BE2C (cell line): Measurements from ENCODE around the gene EHBP1.
A peak's percentile ranks its signal among the peaks of the same experiment; 100 is the strongest.

Experiments used
- DNase-seq: peaks from one replicate; pipeline ENCODE4 v3.0.0-alpha.2; 2020
- H3K27me3 ChIP-seq: fragments of 250-450 bp; sonication (Bioruptor Pico); 2 replicates; pipeline ENCODE4 v1.5.1; 2020; ENCODE audit warnings: mild to moderate bottlenecking
- H3K36me3 ChIP-seq: fragments of 250-450 bp; sonication (Bioruptor Pico); 2 replicates; pipeline ENCODE4 v1.5.1; 2020; ENCODE audit warnings: mild to moderate bottlenecking
- H3K4me1 ChIP-seq: fragments of 250-450 bp; sonication (Bioruptor Pico); 2 replicates; pipeline ENCODE4 v1.5.1; 2020
- H3K4me3 ChIP-seq: 2 replicates; pipeline ENCODE4 v1.5.1; 2011; ENCODE audit warnings: low read depth, low read length
- H3K9me3 ChIP-seq: fragments of 250-450 bp; sonication (Bioruptor Pico); 2 replicates; pipeline ENCODE4 v1.5.1; 2020
- TF ChIP-seq, protein P1 (sequence below): IDR thresholded peaks from 2 replicates; pipeline ENCODE4 v1.5.1; 2012; ENCODE audit warnings: mild to moderate bottlenecking, low read depth, low read length

Gene EHBP1

DNA sequence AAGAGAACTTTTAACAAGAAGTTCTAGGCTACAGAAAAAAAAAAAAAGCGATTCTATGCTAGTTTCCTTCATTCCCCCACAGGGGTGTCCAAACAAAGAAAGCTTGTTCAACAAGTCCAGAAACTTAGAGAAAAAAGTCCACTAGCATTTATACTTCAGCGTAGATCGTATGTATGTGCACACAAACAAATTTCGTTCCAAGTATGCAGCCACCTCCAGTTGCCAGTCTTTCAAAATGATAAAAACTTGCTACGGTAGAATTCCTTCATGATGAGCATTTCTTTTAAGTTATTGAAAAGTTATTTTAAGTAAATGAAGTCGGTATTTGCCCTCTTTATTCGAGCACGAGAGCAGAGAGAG is 341.4 kb downstream of the EHBP1 start:
- H3K36me3 ChIP-seq = no peaks in the 10 kb centered on the region
- H3K27me3 ChIP-seq = peaks cover 45% of the 10 kb centered on the region
- H3K4me1 ChIP-seq = no peaks in the 10 kb centered on the region
- no peak overlapping the region for H3K4me3 ChIP-seq
- H3K9me3 ChIP-seq = no peaks in the 10 kb centered on the region
- no peak for DNase-seq
- TF ChIP-seq, protein P1, sequence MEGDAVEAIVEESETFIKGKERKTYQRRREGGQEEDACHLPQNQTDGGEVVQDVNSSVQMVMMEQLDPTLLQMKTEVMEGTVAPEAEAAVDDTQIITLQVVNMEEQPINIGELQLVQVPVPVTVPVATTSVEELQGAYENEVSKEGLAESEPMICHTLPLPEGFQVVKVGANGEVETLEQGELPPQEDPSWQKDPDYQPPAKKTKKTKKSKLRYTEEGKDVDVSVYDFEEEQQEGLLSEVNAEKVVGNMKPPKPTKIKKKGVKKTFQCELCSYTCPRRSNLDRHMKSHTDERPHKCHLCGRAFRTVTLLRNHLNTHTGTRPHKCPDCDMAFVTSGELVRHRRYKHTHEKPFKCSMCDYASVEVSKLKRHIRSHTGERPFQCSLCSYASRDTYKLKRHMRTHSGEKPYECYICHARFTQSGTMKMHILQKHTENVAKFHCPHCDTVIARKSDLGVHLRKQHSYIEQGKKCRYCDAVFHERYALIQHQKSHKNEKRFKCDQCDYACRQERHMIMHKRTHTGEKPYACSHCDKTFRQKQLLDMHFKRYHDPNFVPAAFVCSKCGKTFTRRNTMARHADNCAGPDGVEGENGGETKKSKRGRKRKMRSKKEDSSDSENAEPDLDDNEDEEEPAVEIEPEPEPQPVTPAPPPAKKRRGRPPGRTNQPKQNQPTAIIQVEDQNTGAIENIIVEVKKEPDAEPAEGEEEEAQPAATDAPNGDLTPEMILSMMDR = no peak

DNA sequence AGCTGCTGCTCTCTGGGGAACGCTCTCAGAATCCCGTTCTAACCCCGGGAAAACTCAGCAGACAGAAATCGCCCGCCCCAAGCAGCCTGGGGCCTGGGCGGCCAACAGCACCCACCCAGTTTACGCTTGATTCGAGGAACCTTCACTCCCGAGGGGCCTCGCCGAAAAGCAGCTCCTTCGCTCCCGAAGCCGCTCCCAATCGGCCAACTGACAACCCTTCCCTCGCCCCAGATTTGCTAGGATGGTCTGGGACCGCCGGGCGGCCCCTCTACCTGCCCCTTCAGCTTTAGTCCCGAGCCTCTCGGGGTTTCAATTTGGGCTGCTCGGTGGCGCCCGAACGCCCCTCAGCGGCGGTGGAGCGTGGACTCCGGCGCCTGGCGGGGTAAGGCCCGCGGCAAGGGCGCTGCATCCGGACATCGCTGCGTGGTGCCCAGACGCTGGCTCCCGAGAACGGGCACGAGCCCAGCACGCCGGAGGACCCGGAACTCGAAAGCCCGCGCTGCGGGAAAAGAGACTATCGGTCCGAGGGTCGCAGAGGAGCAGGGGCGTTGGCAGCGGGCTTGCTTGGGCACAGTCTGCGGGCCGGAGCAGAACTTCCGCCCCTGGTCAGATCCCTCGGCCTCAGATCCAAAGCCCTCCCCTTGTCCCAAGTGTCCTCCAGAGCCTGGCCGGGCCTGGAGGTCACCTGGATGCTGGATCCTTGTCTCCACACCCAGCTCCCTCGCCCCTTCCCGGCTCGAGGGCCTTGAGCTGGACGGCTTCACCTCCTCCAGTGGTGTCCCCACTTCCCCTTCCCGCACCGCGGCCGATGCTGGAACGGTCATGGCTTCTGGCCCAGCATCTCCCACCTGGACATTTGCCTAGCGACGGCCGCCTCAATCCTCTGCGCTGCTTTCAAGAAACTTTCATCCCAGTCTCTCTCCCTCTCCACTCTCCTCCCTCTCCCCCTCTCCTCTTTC is 342.1 kb downstream of the EHBP1 start:
- H3K36me3 ChIP-seq = no peaks in the 10 kb centered on the region
- no peaks in the 10 kb centered on the region for H3K9me3 ChIP-seq
- no peak overlapping the region for H3K4me3 ChIP-seq
- TF ChIP-seq, protein P1 = no peak
- H3K4me1 ChIP-seq = no peaks in the 10 kb centered on the region
- H3K27me3 ChIP-seq = peaks cover 50% of the 10 kb centered on the region
- no peak for DNase-seq

DNA sequence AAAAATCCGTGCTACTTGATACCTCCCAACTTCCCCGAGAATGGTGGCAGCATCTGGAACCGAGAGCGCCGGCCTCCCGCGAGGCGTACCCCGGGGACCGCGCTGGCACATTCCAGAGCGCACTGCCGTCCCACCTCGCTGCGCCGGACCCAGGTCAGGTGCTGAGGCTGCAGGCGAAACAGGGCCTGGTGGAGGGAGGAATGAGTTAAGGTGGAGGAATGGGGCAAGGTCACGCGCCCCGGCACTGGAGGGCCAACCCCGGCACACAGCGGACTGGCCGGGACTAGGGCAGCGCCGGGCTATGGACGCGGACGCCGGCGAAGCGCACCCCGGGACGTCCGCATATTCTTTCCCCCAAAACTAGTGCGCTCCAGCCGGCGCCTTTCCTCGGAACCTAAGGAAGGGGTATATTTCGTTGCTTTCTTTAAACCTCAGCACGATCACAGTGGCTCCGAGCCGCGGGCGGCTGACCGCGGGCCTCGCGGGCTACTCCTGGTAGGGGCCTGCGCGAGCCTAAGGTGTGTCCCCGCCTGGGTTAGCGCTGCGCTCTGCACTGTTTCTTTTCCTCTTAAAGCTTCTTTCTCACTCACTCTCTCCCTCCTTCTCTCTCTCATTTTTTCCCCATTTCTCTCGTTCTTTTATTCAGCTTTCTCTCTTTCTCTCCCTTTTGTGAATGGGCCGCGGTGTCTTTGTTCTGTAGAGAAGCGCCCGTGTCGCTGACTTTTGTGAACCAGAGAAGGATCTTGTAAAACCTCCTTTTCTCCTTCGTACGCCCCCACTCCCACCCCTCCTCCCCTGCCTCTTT is 343.1 kb downstream of the EHBP1 start:
- Histone ChIP-seq H3K4me3 (no peak overlapping the region), H3K4me1 (no peaks in the 10 kb centered on the region), H3K36me3 (no peaks in the 10 kb centered on the region), H3K9me3 (no peaks in the 10 kb centered on the region), H3K27me3 (peaks cover 60% of the 10 kb centered on the region)
- DNase-seq = no peak
- TF ChIP-seq, protein P1 = no peak

DNA sequence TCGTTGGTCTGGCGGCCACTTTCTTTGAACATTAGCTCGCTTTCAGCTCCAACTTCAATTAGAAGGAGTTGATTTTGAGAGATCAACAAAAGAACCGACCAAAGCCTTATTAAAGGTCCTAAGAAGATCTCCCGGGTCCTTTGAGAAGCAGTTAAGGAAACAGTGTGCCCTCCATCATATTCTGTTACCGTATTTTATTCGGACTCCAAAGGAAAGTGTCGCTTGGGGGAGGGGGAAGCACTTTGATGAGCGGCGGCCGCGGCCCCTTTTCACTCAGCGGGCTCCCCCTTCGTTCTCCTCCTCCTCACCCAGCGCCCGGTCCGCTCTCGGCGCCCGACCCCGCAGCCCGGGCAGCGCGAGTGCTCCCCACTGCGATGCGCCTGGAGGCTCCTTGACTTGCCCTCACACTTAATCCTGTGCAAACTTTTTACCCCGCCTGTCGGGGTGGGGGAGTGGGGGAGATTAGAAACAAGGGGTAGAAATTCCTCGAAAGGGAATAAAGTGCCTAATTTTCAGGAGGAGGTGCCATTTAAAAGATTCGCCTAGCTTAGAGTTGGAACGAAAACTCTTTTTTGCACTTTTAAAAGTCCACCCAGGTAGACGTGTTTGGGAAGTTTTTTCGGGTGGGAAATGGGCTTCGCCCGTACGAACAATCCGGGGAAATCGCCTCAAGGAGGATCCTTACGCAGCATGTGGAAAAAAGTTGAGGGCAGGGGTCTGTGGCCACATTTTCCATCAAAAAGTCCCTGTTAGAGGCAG is 343.9 kb downstream of the EHBP1 start:
- Histone ChIP-seq H3K27me3 (peaks cover 68% of the 10 kb centered on the region), H3K9me3 (no peaks in the 10 kb centered on the region), H3K36me3 (no peaks in the 10 kb centered on the region), H3K4me3 (peak overlapping the region; percentile 38), H3K4me1 (no peaks in the 10 kb centered on the region)
- no peak for DNase-seq
- TF ChIP-seq, protein P1 = no peak

DNA sequence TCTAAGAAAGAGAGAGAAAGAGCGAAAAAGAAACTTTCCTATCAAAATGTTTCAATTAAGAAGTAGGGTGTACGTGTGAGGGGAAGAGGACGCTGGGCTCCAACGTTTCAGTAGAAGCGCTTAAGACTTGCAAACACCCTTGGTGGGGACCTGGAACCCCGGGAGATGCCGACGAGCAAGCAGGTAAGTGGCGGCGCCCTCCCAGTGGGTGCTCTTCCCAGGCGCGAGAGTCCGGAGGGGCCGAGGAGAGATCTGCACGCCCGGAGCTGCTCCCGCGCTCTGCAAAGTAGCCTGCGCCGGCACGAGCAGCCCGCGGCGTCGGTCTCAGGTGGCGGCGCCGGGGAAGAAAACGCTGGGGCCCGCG is 344.4 kb downstream of the EHBP1 start:
- H3K36me3 ChIP-seq = no peaks in the 10 kb centered on the region
- H3K4me1 ChIP-seq = no peaks in the 10 kb centered on the region
- TF ChIP-seq, protein P1 = no peak
- H3K4me3 ChIP-seq = peak overlapping the region; percentile 38
- peaks cover 74% of the 10 kb centered on the region for H3K27me3 ChIP-seq
- no peak for DNase-seq
- H3K9me3 ChIP-seq = no peaks in the 10 kb centered on the region
